ENCODE data around the gene TXNDC11.
A peak's percentile ranks its signal among the peaks of the same experiment; 100 is the strongest.

Gene TXNDC11

GRCh38 chr16:11691771-11692170 is 50.9 kb downstream of the TXNDC11 start:
- Histone ChIP-seq H3K27me3 (replicated peaks; ENCODE audit: control insufficient read depth, insufficient read depth, low read length) (no peaks in the 10 kb centered on the region), H3K36me3 (ENCODE audit: control insufficient read depth, insufficient read depth, low read length) (peaks cover 42% of the 10 kb centered on the region), H3K4me3 (replicated peaks; ENCODE audit: low read depth, low read length) (no peak overlapping the region)
- DNase-seq (ENCODE audit: extremely low read depth, insufficient read length) = no peak
- TF ChIP-seq CTCF (IDR thresholded peaks at IDR 0.05; ENCODE audit: insufficient read depth, low read length, poor library complexity, severe bottlenecking) = no peak

- H3K4me3 ChIP-seq (replicated peaks; ENCODE audit: low read depth, low read length) = no peak overlapping the region
- no peaks in the 10 kb centered on the region for H3K27me3 ChIP-seq (replicated peaks; ENCODE audit: control insufficient read depth, insufficient read depth, low read length)
- TF ChIP-seq CTCF (IDR thresholded peaks at IDR 0.05; ENCODE audit: insufficient read depth, low read length, poor library complexity, severe bottlenecking) = no peak
- peaks cover 39% of the 10 kb centered on the region for H3K36me3 ChIP-seq (ENCODE audit: control insufficient read depth, insufficient read depth, low read length)
- DNase-seq (ENCODE audit: extremely low read depth, insufficient read length) = no peak
Measured at GRCh38 chr16:11691235-11691634, 51.4 kb downstream of the TXNDC11 start.

GRCh38 chr16:11689031-11689840 is 53.4 kb downstream of the TXNDC11 start:
- peaks cover 26% of the 10 kb centered on the region for H3K36me3 ChIP-seq (ENCODE audit: control insufficient read depth, insufficient read depth, low read length)
- H3K27me3 ChIP-seq (replicated peaks; ENCODE audit: control insufficient read depth, insufficient read depth, low read length) = no peaks in the 10 kb centered on the region
- no peak for TF ChIP-seq CTCF (IDR thresholded peaks at IDR 0.05; ENCODE audit: insufficient read depth, low read length, poor library complexity, severe bottlenecking)
- DNase-seq (ENCODE audit: extremely low read depth, insufficient read length) = peak; percentile 81
- H3K4me3 ChIP-seq (replicated peaks; ENCODE audit: low read depth, low read length) = no peak overlapping the region

- TF ChIP-seq CTCF (IDR thresholded peaks at IDR 0.05; ENCODE audit: insufficient read depth, low read length, poor library complexity, severe bottlenecking) = no peak
- H3K36me3 ChIP-seq (ENCODE audit: control insufficient read depth, insufficient read depth, low read length) = peaks cover 24% of the 10 kb centered on the region
- H3K4me3 ChIP-seq (replicated peaks; ENCODE audit: low read depth, low read length) = no peak overlapping the region
- DNase-seq (ENCODE audit: extremely low read depth, insufficient read length) = no peak
- no peaks in the 10 kb centered on the region for H3K27me3 ChIP-seq (replicated peaks; ENCODE audit: control insufficient read depth, insufficient read depth, low read length)
Measured at GRCh38 chr16:11688520-11688886, 54.2 kb downstream of the TXNDC11 start.

- no peak overlapping the region for H3K4me3 ChIP-seq (replicated peaks; ENCODE audit: low read depth, low read length)
- no peak for DNase-seq (ENCODE audit: extremely low read depth, insufficient read length)
- H3K27me3 ChIP-seq (replicated peaks; ENCODE audit: control insufficient read depth, insufficient read depth, low read length) = no peaks in the 10 kb centered on the region
- H3K36me3 ChIP-seq (ENCODE audit: control insufficient read depth, insufficient read depth, low read length) = peaks cover 28% of the 10 kb centered on the region
- no peak for TF ChIP-seq CTCF (IDR thresholded peaks at IDR 0.05; ENCODE audit: insufficient read depth, low read length, poor library complexity, severe bottlenecking)
Measured at GRCh38 chr16:11687601-11688519, 54.8 kb downstream of the TXNDC11 start.
